HG02943 (cell line): ENCODE measurements around the gene GPRC5D.

Experiments used
- ATAC-seq: cut with Tn5 transposase; IDR thresholded peaks from one replicate; pipeline ENCODE4 v1.9.1; 2021; ENCODE audit warnings: mild to moderate bottlenecking, low read depth, moderate library complexity; ENCODE audit not compliant: unreplicated experiment

The GPRC5D gene

DNA sequence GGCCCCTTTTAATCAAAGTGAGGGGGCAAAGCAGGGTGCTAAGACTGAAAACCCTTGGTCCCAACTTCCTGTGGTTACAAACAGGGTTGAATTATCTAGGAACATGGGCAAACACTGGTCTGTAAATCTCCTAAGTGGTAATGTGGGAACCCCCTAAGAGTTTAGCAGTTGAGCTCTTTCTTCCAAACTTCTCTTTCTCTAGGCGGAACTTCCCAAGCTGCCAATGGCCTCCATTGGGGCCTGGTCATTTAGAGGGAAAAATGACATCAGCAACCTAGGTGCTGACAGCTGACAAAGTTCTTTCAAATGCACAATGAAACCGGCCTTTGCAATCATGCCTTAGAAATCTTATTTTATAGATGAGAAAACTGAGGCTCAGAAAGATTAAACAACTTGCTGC is 30.4 kb upstream of the GPRC5D start:
- ATAC-seq = no peak

- no peak for ATAC-seq
These were observed 27.8 kb upstream of the GPRC5D start for GRCh38 chr12:12979731-12980259.

DNA sequence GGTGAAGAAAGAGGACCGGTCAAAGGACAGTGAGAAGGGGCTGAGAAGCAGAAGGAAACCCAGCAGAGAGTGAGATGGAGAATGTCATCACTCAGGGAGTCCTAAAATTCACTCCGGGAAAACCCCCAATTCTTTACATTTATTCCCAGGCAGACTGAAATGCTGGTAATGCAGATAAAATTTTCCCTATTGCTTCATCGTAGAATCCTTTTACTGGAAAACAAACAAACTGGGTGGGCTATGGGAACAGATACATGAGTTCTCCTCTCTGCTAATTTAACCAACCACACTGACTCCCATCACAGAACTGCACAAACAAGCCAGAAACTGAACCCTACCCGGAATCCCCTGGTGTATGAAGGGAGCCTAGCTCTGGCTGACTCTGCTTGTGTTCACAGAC is 27.2 kb upstream of the GPRC5D start:
- ATAC-seq = no peak

GRCh38 chr12:12977231-12977630 is 25.3 kb upstream of the GPRC5D start:
- no peak for ATAC-seq

DNA sequence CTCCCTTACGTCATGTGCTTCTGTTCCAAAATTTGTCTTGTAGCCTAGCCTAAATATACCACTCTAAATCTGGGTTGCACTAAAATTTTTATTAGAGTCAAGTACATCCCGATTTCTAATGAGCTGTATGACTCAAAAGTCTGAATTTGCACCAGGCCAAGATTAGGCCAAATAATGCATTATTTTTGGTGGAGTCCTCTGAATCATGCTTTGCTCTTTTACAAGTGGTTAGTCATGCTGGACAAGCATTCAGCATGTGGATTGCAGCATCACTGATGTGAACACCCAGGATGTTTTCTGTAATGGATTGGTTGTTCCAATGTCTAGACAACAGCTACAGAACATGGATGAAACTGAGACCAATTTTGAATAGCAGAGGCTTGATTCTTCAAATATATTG is 24.4 kb upstream of the GPRC5D start:
- ATAC-seq = no peak

DNA sequence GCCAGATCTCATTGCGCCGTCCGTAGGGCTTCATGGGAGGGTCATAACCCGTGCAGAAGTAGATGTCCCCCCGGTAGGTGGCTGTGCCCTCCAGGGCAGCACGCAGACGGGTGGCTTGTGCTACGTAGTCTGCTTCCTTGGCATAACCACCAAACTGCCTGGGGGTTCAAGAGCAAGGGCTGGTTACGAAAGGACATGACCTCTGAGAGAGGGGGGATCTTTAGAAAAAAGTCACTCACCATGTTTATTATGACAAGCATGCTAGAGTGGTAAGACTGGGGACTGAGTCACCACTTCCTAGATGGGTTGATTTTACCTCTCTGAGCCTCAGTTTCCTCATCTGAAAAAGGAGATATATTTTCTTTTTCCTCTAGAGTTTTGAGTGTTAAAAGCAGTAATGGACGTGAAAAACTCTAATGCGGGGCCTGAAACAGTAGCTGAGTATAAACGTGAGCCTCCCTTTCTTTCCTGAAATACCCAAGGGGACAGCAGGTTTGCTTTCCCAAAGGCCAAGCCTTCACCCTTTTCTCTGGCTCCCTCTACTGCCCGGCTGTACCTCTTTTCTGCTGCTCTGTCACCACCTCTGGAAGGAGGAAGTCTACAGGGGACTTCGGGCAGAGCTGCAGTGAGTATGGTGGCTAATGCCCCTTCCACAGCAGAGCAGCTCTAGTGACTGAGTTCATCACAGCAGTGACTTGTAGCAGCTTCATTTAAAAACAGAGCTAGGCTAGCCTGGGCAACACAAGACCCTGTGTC is 23.5 kb upstream of the GPRC5D start:
- ATAC-seq = no peak

- no peak for ATAC-seq
These were observed 22.2 kb upstream of the GPRC5D start for GRCh38 chr12:12974211-12974610.

DNA sequence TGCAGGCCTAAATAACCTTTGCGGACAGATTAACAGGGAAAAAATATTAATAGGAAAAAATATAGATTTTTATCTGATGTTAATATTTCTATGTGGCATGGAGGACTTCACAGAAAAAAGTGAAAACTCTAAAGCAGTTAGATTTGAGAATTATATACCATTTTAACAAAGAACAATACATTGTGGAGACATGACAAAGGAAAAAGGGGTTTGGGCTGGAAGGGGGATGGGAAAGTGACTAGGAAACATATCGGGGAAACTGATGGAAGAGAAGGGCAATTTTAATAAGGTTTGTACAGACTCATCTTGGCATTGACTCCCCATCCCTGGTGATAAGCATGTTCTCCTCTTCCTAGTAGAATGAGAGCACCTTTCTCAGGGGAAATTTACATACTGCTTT is 21.0 kb upstream of the GPRC5D start:
- ATAC-seq = no peak

DNA sequence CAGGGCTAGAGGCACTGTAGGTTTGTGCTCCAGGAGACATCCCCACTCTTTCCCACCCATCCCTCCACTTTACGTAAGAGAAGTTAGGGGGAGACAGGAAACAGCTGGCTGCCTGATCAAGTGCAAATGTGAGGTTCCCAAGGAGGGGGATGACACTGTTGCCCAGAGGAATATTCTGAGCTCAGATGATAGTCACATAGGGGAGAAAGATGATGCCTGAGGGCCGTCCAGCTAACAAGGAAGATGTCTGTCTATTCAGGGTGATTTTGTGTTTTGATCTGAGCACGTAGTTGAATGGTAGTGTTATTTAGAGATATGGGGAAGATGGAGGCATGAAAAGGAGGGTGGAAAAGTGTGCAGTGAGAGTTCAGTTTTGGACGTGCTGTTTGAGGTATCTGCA is 13.9 kb upstream of the GPRC5D start:
- ATAC-seq = no peak

GRCh38 chr12:12964255-12964654 is 12.3 kb upstream of the GPRC5D start:
- ATAC-seq = no peak

- ATAC-seq = no peak
These were observed 8.8 kb upstream of the GPRC5D start for GRCh38 chr12:12960639-12961209.

DNA sequence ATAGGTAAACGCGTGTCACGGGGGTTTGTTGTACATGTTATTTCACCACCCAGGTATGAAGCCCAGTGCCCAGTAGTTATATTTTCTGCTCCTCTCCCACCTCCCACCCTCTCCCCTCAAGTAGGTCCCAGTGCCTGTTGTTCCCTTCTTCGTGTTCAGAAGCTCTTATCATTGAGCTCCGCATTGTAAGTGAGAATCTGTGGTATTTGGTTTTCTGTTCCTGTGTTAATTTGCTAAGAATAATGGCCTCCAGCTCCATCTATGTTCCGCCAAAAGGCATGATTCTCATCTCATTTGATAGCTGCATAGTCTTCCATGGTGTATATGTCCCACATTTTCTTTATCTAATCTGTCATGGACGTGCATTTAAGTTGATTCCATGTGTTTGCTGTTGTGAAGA is 6.9 kb upstream of the GPRC5D start:
- no peak for ATAC-seq

DNA sequence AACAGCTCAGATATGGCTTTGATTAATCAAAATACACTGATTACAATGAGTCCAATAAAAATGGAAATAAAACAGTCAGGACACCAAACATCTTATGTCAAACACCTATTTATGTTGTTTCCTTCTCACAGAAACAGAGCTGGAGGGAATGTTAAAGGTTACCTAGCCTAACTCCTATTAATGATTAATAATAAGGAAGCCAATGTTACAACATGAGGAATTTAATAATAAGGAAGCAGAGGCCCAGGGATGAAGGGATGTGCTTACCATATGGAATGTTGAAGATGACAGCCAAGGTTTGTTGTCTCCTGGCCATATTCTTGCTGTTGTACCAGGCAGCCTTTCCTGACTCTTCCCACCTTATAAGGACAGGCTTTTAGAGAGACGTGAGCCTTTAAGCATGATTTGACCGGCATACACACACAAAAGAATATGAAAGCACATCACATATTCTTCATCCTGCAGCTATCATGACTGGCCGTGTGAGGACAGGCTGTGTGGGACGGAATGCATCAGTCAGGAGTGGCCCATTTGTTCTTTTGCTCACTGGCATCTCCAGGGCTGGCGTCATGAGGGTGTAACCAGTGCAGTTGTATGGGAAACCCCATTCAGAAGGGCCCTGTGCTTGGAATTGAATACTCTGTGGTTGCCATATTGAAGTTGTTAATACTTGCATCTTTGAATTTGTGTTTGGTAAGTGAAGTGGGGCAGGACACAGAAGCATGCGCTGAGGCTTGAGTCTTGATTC is 3.1 kb upstream of the GPRC5D start:
- no peak for ATAC-seq

DNA sequence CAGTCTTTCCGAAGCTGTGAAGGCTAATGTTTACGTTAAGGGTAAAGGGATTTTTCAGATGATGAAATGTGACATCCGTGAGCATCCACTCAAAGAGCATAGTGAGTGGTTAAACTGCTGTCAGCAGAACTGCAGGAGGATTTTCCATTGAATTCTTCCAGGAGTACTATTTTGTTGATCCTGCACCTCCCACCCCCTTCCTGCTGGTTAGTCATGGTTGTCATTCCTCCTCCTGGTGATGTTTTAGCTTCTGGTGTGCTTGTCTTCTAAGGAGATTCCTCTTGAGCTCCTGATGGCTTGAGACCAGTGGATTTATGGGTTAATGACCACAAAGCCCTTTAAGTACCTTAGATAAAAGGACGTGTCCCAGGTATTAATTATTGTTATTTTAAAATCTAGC is 2.4 kb upstream of the GPRC5D start:
- ATAC-seq = no peak

- ATAC-seq = no peak
These were observed 466 bp downstream of the GPRC5D start for GRCh38 chr12:12951504-12951903.

DNA sequence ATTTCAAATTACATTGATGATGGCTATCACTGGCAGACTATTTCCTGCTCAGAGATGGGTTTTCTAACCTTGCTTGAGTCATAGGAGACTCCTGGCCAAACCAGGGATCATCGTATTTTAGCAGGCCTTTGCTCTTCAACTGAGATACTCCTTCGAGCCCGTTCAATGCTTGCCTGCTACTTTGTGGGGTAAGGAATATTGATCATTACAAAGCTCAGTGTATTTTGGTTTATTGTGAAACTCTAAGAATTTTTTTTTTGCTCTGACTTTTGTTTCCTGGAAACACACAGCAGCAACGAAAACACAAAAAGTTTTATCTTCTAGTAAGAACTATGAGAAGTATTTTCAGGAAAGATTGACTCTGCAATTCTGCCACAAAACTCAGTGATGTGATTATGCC is 4.1 kb downstream of the GPRC5D start:
- no peak for ATAC-seq

DNA sequence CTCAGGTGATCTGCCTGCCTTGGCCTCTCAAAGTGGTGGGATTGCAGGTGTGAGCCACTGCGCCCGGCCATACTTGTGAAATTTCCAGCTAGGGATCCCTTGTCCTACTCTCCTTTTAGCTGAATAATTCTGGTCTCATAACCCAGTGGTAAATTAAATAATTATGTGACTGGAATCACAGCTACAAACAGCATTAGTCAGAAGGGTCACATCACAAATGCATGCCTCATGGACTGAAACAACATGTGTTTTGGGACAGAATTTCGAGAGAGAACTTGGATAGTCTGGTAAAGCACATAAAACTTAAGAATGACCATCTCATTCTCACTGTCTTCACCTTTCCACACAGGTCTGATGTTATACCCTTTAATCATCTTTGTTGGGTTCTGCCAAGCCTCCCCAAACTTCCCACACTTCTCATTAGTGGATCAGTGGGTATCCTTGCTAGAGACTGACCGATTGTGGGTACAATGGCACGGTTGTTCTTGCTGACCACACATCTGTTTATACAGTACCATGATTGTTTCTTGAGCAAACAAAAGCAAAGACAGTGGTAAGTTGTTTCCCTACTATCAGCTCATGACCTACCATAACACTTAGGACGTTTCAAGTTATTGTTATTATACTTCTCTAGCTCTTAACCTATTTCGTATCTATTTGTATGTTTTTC is 5.1 kb downstream of the GPRC5D start:
- no peak for ATAC-seq

GRCh38 chr12:12945591-12945990 is 6.4 kb downstream of the GPRC5D start:
- ATAC-seq = no peak

DNA sequence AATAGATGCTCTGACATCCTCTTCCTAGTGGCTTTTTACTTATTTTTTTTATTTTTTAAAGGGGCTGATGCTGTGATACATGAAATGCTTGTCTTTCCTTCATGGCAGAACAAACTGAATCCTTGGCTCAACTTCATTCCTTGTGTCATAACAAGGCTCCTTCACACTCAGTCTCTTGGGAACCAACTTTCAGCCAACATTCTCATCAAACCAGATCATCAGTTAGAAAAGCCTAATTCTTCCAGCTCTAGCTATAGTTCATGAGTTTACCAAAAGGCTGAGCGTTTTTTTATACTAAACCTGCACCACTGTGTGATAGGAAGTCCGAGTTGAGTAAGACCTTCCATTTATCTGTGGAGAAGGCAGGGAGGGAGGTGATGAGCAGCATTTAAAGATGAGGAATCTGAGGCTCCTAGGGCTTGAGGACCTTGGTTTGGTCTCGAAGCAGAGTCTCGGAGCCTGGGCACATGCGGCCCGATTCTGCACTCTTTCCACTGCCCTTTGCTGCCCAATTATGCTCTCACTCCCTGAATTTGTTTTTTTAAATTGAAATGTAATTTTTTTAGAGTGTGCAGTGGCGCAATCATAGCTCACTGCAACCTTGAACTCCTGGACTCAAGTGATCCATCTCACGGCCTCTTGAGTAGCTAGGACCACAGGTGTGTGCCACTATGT is 8.2 kb downstream of the GPRC5D start:
- no peak for ATAC-seq
